Esophagus squamous epithelium (tissue), 5 donors: ENCODE data around the gene RFNG. TPM values are rescaled to one million over a fixed set of nuclear protein-coding genes. Genes with fewer than 3 reads are reported as not detected.

Experiments
- DNase-seq: peaks from one replicate; lab custom pipeline; 2025; lab: John Stamatoyannopoulos, UW
- H3K27ac ChIP-seq, 4 donors: fragments of 200-600 bp; sonication (generic); one replicate each; pipeline ENCODE4 v1.5.1; 2016 to 2019; ENCODE audit warnings: mild to moderate bottlenecking in 1 of 4
- H3K27me3 ChIP-seq, 4 donors: fragments of 200-600 bp; sonication (generic); 1 replicate in 3 of 4; 2 replicates in 1 of 4; pipeline versions ENCODE4 v1.5.1 to v1.6.0; 2017 to 2021; ENCODE audit warnings: antibody characterized with exemption in 1 of 4
- H3K36me3 ChIP-seq, 3 donors: fragments of 200-600 bp; sonication (generic); one replicate each; pipeline ENCODE4 v1.5.1; 2016 to 2019
- H3K4me1 ChIP-seq, 3 donors: fragments of 200-600 bp; sonication (generic); one replicate each; pipeline ENCODE4 v1.5.1; 2017 to 2019
- H3K4me3 ChIP-seq, 4 donors: fragments of 200-600 bp; sonication (generic); 1 replicate in 3 of 4; 2 replicates in 1 of 4; pipeline ENCODE4 v1.5.1; 2016 to 2019; ENCODE audit warnings: mild to moderate bottlenecking in 2 of 4, moderate library complexity in 1 of 4
- H3K9me3 ChIP-seq, 3 donors: fragments of 200-600 bp; sonication (generic); one replicate each; pipeline ENCODE4 v1.5.1; 2016 to 2019
- CTCF ChIP-seq, 6 experiments: fragments of 450-650 bp in 4 of 6; fragments of 200-600 bp in 2 of 6; sonication (generic) in 2 of 6; IDR thresholded peaks; one replicate each; pipeline ENCODE4 v1.5.1; 2016 to 2019; ENCODE audit warnings: antibody characterized with exemption in 6 of 6, mild to moderate bottlenecking in 4 of 6, moderate library complexity in 4 of 6
- POLR2A ChIP-seq, 4 donors: fragments of 450-650 bp; IDR thresholded peaks; one replicate each; pipeline ENCODE4 v1.6.1; 2017; ENCODE audit warnings: antibody characterized with exemption in 4 of 4, mild to moderate bottlenecking in 4 of 4, moderate library complexity in 3 of 4
- WGBS, 2 donors: methylation state at CpG; one replicate each; pipeline ENCODE4 v1.1.5; 2018; 5-methylcytosine and 5-hydroxymethylcytosine counted together
- intact Hi-C: fragments of 100-400 bp; cut with DNase I; formaldehyde crosslinking; loops from one replicate; pipeline ENCODE4 v1.15.0; 2022
- total RNA-seq, 4 donors: library from RNA; depleted of rRNA; stranded (reverse); fragments of >200 nt; gene quantifications; one replicate each; pipeline ENCODE4 v1.1.0, GENCODE V29; 2016
- donor health status: DM: yes; HTN: yes; CAD: no.

The RFNG gene
- total RNA-seq, 4 donors from 2014 or later: 24.9 to 38.1 (median 31.2) TPM

GRCh38 chr17:82035956-82036633, 15.5 kb downstream of the RFNG start:
- WGBS, 2 donors: 76 to 90% methylated on average over 6 to 8 of the region's 20 CpGs
- Histone ChIP-seq H3K36me3 (peaks cover 0 to 20% (median 0%) of the 10 kb centered on the region in 3 donors), H3K4me3 (peak overlapping the region; percentile 53 to 82 (median 64)), H3K4me1 (peaks cover 22 to 58% (median 24%) of the 10 kb centered on the region in 3 donors), H3K9me3 (no peaks in the 10 kb centered on the region), H3K27me3 (peaks cover 0 to 7% (median 0%) of the 10 kb centered on the region in 4 donors), H3K27ac (peak overlapping the region in 3 of 4 donors; percentile 94 to 98 (median 98))
- no peak for TF ChIP-seq POLR2A (IDR thresholded peaks at IDR 0.05)
- no peak for TF ChIP-seq CTCF (IDR thresholded peaks at IDR 0.05)
- intact Hi-C loops: no loop called here
- no peak for DNase-seq

GRCh38 chr17:82035488-82035887, 16.1 kb downstream of the RFNG start:
- peaks cover 22 to 64% (median 29%) of the 10 kb centered on the region in 3 donors for H3K4me1 ChIP-seq
- WGBS, 2 donors: 79 to 89% methylated on average over 4 to 8 of the region's 8 CpGs
- H3K27ac ChIP-seq: no peak overlapping the region
- H3K27me3 ChIP-seq: peaks cover 0 to 7% (median 0%) of the 10 kb centered on the region in 4 donors
- H3K4me3 ChIP-seq: no peak overlapping the region
- intact Hi-C loops: no loop called here
- no peak for DNase-seq
- peaks cover 0 to 20% (median 0%) of the 10 kb centered on the region in 3 donors for H3K36me3 ChIP-seq
- H3K9me3 ChIP-seq: no peaks in the 10 kb centered on the region
- TF ChIP-seq POLR2A (IDR thresholded peaks at IDR 0.05) (no peak), CTCF (IDR thresholded peaks at IDR 0.05) (no peak)

GRCh38 chr17:82034371-82035011, 17.1 kb downstream of the RFNG start:
- H3K27me3 ChIP-seq: peaks cover 0 to 7% (median 0%) of the 10 kb centered on the region in 4 donors
- intact Hi-C loops: no loop called here
- no peaks in the 10 kb centered on the region for H3K9me3 ChIP-seq
- no peak for TF ChIP-seq CTCF (IDR thresholded peaks at IDR 0.05)
- DNase-seq: no peak
- peaks cover 31 to 74% (median 38%) of the 10 kb centered on the region in 3 donors for H3K4me1 ChIP-seq
- H3K27ac ChIP-seq: no peak overlapping the region
- no peak overlapping the region for H3K4me3 ChIP-seq
- peaks cover 0 to 20% (median 0%) of the 10 kb centered on the region in 3 donors for H3K36me3 ChIP-seq
- 77 to 88% methylated on average over 15 of the region's 23 CpGs for WGBS, 2 donors

GRCh38 chr17:82033359-82034085, 18.1 kb downstream of the RFNG start:
- no CpG with 5 or more reads among the region's 38 CpGs for WGBS, 2 donors
- intact Hi-C loops: no loop called here
- no peaks in the 10 kb centered on the region for H3K9me3 ChIP-seq
- H3K4me1 ChIP-seq: peaks cover 31 to 75% (median 38%) of the 10 kb centered on the region in 3 donors
- peaks cover 0 to 20% (median 0%) of the 10 kb centered on the region in 3 donors for H3K36me3 ChIP-seq
- no peak for DNase-seq
- no peak overlapping the region for H3K4me3 ChIP-seq
- TF ChIP-seq POLR2A (IDR thresholded peaks at IDR 0.05) (no peak), CTCF (IDR thresholded peaks at IDR 0.05) (no peak)
- no peak overlapping the region for H3K27ac ChIP-seq
- H3K27me3 ChIP-seq: peaks cover 0 to 7% (median 0%) of the 10 kb centered on the region in 4 donors
